Measurements from ENCODE around the gene NFKBIE. TPM values are rescaled to one million over a fixed set of nuclear protein-coding genes. Genes with fewer than 3 reads are reported as not detected.

Gene NFKBIE
- total RNA-seq, 6 experiments from 2014 or later: 2.5 to 30.2 (median 10.8) TPM

- Histone ChIP-seq H3K4me3 (peak overlapping the region in 1 of 3 donors; percentile 21), H3K4me1 (peaks cover 0 to 82% (median 33%) of the 10 kb centered on the region in 4 donors), H3K27ac (peak overlapping the region in 1 of 3 donors; percentile 77), H3K9me3 (no peaks in the 10 kb centered on the region), H3K36me3 (peaks cover 0 to 12% (median 0%) of the 10 kb centered on the region in 4 donors), H3K27me3 (no peaks in the 10 kb centered on the region)
- 91% methylated on average over 4 of the region's 10 CpGs for WGBS (ENCODE audit: insufficient coverage, low coverage, low lambda C conversion rate, missing lambda C conversion rate)
- DNase-seq: no peak
- TF ChIP-seq, protein P1, sequence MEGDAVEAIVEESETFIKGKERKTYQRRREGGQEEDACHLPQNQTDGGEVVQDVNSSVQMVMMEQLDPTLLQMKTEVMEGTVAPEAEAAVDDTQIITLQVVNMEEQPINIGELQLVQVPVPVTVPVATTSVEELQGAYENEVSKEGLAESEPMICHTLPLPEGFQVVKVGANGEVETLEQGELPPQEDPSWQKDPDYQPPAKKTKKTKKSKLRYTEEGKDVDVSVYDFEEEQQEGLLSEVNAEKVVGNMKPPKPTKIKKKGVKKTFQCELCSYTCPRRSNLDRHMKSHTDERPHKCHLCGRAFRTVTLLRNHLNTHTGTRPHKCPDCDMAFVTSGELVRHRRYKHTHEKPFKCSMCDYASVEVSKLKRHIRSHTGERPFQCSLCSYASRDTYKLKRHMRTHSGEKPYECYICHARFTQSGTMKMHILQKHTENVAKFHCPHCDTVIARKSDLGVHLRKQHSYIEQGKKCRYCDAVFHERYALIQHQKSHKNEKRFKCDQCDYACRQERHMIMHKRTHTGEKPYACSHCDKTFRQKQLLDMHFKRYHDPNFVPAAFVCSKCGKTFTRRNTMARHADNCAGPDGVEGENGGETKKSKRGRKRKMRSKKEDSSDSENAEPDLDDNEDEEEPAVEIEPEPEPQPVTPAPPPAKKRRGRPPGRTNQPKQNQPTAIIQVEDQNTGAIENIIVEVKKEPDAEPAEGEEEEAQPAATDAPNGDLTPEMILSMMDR (IDR thresholded peaks at IDR 0.05): no peak
- TF ChIP-seq POLR2A (IDR thresholded peaks at IDR 0.05): no peak
- intact Hi-C loops (cut with DNase I): loop anchor here (5.0 to 10.0 kb wide), 3 partner anchors 55 to 125 kb away; no protein-coding TSS in a partner anchor
- no peak for ATAC-seq
Measured at GRCh38 chr6:44230034-44230675, 35.2 kb downstream of the NFKBIE start.

GRCh38 chr6:44229376-44230033 lies 35.8 kb downstream of the NFKBIE start:
- Histone ChIP-seq H3K36me3 (peaks cover 0 to 12% (median 0%) of the 10 kb centered on the region in 4 donors), H3K4me3 (peak overlapping the region in 1 of 3 donors; percentile 21), H3K9me3 (no peaks in the 10 kb centered on the region), H3K27me3 (no peaks in the 10 kb centered on the region), H3K4me1 (peaks cover 0 to 82% (median 30%) of the 10 kb centered on the region in 4 donors), H3K27ac (peak overlapping the region in 2 of 3 donors; percentile 23 to 77)
- intact Hi-C loops (cut with DNase I): loop anchor here (5.0 to 10.0 kb wide), 3 partner anchors 55 to 125 kb away; no protein-coding TSS in a partner anchor
- TF ChIP-seq POLR2A (IDR thresholded peaks at IDR 0.05): no peak
- TF ChIP-seq, protein P1 (IDR thresholded peaks at IDR 0.05): no peak
- WGBS (ENCODE audit: insufficient coverage, low coverage, low lambda C conversion rate, missing lambda C conversion rate): 30% methylated on average over 5 of the region's 11 CpGs
- peak; percentile 62 to 77 (median 68) for ATAC-seq
- DNase-seq: peak; percentile 75 to 92 (median 88)

DNA sequence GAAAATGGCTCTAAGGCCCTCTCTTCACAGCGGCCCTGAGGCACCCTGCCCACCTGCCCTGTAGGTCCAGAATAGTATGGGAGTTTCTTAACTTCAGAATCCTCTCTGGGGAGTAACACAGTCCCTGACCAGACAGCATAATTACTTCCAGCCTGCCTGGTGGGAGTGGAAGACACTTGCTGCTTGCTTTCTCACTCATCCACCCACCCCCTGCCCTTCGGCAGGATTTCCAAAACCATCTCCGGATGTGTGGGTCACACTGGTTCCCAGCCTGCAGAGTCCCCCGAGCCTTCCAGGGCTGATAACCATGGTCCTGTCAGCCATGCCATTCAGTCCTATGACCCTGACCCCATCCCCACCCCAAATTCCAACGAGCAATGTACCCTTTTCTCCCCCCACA lies 36.5 kb downstream of the NFKBIE start:
- H3K36me3 ChIP-seq: peaks cover 0 to 12% (median 0%) of the 10 kb centered on the region in 4 donors
- no peak overlapping the region for H3K4me3 ChIP-seq
- peaks cover 0 to 82% (median 28%) of the 10 kb centered on the region in 4 donors for H3K4me1 ChIP-seq
- H3K27me3 ChIP-seq: no peaks in the 10 kb centered on the region
- WGBS (ENCODE audit: insufficient coverage, low coverage, low lambda C conversion rate, missing lambda C conversion rate): 32% methylated on average over 4 of the region's 5 CpGs
- no peaks in the 10 kb centered on the region for H3K9me3 ChIP-seq
- intact Hi-C loops (cut with DNase I): no loop called here
- peak overlapping the region; percentile 23 to 77 (median 32) for H3K27ac ChIP-seq
- TF ChIP-seq, protein P1 (IDR thresholded peaks at IDR 0.05): no peak
- TF ChIP-seq POLR2A (IDR thresholded peaks at IDR 0.05): no peak
- DNase-seq: no peak
- ATAC-seq: peak in 1 of 4 donors; percentile 1

DNA sequence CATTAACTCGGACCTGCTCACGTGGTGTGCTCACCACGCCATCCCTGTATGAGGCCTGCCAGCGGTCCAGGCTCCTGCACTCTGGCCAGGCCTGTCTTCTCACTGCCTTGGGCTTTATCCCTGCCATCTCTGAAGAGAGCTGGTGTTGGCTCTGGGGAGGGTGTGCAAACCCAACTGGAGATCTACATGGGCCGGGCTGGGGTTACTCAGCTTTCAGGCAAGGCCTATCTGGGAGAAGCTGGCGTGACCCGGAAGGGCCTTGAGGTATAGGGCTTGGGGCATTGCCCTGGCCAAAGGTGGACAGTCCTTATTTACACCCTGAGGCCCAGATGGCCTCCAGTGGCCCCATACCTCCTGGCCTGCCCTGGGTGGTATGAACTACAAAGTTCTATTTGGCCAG lies 36.9 kb downstream of the NFKBIE start:
- H3K9me3 ChIP-seq: no peaks in the 10 kb centered on the region
- DNase-seq: peak; percentile 73 to 91 (median 87)
- intact Hi-C loops (cut with DNase I): no loop called here

More for the DNA sequence above, 36.9 kb downstream of the NFKBIE start:
- 59% methylated on average over 3 of the region's 7 CpGs for WGBS (ENCODE audit: insufficient coverage, low coverage, low lambda C conversion rate, missing lambda C conversion rate)
- Histone ChIP-seq H3K27ac (peak overlapping the region; percentile 23 to 77 (median 32)), H3K4me1 (peaks cover 0 to 80% (median 26%) of the 10 kb centered on the region in 4 donors), H3K27me3 (no peaks in the 10 kb centered on the region), H3K4me3 (no peak overlapping the region), H3K36me3 (peaks cover 0 to 12% (median 0%) of the 10 kb centered on the region in 4 donors)
- TF ChIP-seq, protein P1 (IDR thresholded peaks at IDR 0.05): no peak
- no peak for TF ChIP-seq POLR2A (IDR thresholded peaks at IDR 0.05)
- peak; percentile 57 to 69 (median 62) for ATAC-seq

All from right lobe of liver (tissue), 6 donors.